T1000 (cell line): ENCODE results near the gene ALDH1A1.
"Not testable (repeated sequence)": the region's sequence is repeated elsewhere in the genome, so short reads cannot be mapped to it uniquely, and the experiment has no call there.

ENCODE experiments used
- DNase-seq: peaks from one replicate; lab custom pipeline; 2025; ENCODE audit warnings: mixed read lengths; lab: John Stamatoyannopoulos, UW

The ALDH1A1 gene

DNA sequence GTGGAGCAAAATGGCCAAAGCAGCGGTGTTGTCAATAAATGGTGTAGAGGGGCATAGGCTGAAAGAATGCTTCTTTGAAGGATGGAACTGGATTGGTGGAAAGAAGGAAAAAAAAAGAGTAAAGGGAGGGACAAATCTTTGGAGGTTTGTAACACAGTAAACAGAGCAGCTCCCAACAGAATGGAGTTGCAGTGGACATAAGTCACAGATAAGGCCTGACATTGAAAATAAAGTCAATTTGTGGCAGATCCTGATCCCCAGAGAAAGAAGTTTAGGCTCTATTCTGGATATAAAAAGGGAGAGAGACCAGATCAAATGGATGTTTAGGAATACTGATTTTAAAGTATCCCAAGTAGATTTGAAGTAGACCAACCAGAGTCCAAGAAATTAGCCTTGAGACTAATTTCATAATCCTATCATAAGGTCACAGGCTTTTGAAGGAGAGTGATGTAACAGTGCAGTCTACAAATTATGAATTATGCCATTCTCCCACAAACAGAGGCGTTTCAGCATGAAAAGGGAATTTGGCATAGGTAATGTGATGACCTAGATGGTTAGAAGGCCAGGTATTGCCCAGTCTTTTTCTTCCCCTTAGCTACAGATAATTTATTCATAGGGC lies 8.9 kb downstream of the ALDH1A1 start:
- DNase-seq: no peak

DNA sequence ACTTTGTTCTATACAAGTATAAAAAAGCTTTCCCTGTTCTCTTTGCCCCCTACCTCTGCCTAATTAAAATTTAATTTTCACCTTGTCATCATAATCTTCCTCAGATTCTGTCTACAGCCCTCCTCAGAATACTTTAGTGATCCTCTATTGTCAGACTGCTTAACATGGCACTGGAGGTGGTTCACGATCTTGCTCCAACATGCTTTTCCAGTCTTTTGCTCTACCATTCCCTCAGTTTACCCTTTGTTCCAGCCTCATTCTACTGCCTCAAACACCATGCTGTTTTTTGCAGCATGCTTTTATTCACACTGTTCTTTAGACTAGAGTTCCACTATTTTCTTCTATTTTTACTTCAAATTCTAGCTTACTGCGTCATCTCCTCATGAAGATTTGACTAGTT lies 10.4 kb downstream of the ALDH1A1 start:
- DNase-seq: no peak

DNA sequence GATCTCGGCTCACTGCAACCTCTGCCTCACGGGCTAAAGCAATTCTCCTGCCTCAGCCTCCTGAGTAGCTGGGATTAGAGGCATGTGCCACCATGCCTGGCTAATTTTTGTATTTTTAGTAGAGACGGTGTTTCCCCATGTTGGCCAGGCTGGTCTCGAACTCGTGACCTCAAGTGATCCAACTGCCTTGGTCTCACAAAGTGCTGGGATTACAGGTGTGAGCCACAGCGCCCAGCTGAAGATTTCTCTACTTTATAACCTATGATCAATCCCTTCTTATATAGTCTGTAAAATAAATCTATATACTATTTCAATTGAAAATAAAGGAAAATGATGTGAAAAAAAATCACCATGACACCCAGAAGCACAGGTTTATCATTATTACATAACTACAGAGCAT lies 13.3 kb downstream of the ALDH1A1 start:
- not testable (repeated sequence) for DNase-seq

DNA sequence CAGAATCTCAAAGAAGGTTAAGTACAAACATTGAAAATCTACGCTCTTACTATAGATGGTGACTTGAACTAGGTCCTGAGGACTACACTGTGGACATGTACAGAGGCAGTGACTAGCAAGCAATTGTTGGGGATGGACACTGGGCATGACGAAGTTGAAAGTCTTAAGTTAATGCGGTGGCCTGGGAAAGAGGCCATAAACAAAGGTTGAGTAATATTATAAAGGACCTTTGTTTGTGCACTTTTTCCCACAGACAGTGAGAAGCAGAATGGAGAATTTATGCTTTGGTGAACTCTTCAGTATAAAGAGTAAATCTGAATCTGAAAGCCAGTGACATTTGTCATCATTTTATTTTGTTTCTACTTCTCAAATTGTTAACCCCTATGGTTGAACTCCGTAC lies 15.3 kb downstream of the ALDH1A1 start:
- DNase-seq: no peak

DNA sequence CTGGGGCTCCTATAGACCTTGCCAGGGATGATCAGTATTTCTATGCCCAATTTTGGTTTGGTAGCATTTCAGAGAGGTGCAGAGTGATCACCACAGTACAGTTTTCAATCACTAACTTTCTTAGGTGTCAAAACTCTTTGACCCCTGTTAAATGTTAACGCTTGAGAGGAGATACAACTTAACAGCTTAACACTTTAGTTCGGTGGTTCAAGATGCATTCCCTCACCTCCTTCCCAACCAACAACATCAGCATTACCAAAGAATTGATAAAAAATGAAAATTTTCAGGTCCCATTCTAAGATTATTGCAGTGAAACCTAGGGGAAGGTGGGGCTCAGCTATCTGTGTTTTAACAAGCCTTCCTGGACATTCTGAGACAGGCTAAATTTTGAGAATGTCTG lies 16.2 kb downstream of the ALDH1A1 start:
- no peak for DNase-seq

DNA sequence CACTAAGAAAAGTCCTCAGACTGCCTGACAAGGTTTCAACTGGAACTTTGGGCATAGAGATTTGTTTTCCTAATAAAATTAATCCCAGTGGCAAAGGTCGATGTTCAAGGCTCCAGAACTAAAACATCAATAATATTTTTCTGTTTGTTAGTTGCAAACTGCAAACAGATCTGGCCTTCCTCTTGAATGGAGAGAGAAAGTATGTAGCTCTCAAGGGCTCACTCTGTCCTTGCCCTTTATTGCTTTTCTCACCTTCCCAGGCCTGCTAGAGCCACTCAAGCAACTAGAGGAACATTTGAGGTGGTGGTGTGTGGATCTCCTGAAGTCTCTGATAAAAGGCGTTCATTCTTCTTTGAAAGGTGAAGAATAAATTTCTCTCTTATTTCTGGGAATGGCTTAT lies 16.6 kb downstream of the ALDH1A1 start:
- DNase-seq: no peak

DNA sequence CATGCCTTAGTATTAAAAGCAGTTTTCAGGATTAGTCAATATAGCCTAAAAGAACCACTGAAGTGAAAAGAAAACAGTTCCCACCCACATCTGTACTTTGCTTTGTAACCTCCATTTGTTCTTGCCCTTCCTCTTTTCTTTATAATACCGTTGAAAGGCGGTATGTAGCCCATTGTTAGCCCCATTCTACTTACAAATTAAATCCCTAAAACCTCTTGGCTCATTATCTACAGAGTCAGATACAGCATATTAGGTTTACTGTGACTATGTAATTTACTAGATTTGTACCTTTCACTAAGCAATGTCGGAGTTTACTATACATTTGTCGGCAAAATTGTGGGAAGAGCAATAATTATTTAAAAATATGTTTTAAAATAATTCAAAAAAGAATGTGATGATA lies 17.3 kb downstream of the ALDH1A1 start:
- DNase-seq: no peak

DNA sequence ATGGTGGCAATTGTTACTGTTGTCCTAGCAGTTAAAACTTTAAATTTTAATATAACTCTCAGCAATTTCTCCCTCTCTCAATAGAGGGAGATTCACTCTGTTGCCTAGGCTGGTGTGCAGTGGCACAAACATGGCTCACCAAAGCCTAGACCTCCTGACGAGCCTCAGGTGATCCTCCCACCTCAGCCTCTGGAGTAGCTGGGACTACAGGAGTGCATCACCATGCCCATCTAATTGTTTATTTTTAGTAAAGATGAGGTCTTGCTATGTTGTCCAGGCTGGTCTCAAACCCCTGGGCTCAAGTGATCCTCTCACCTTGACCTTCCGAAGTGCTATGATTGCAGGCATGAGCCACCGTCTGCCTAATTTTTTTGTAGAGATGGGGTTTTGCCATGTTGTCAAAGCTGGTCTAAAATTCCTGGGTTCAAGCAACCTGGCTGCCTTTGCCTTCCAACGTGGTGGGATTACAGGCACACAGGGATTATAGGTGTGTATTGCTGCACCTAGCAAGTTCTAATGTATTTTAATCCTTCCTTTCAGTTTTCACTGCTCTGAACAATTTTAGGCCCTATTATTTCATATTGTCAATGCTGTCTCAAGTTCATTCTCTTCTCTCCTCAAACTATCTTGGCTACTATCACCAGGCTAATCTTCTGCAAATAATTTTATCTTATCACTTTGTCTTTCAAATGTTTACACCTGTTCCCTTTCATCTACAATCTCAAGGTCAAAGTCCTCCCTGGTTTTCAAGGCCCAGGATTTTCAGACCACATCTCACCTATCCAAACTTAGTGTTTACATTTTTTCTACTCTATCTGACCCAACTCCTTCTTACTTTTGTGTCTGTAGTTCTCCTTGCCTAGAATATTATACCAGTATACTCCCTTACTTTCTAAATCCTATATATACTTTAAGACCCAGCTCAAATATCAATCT lies 18.9 kb downstream of the ALDH1A1 start:
- no peak for DNase-seq

DNA sequence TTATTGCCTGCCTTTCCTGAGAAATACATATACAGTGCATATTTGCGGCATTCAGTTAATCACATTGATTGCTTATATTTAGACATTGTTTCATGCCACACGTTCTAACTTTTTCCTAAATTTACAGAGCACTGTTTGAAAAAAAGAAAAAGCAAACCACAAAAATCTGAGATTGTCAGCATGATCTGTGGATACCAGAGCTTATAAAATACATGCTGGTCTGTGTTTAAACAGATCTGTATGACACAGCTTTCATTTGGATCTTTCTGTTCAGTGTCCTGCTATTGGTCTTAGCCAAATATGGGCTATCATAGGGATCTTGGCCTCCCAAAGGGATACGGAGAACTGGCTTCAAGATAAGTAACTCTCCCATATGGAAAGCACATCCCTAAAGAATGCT lies 20.2 kb downstream of the ALDH1A1 start:
- no peak for DNase-seq

DNA sequence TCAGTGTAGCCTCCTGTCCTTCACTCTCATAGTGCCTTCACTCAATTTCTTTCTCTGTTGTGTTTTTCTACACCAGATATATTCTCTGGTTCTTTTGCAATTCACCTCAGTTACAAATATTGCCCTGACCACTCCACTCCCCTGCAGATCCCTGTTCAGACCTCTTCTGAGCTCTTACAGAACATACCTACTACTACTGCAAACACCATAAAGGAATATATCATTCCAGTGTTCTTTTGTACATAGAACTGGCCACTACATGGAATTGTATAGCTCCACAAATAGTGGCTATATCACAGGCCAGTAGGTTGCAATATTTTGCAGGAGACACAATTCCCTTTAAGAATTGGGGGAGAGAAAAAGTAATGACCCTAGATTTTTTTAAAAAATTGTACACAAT lies 21.0 kb downstream of the ALDH1A1 start:
- no peak for DNase-seq

DNA sequence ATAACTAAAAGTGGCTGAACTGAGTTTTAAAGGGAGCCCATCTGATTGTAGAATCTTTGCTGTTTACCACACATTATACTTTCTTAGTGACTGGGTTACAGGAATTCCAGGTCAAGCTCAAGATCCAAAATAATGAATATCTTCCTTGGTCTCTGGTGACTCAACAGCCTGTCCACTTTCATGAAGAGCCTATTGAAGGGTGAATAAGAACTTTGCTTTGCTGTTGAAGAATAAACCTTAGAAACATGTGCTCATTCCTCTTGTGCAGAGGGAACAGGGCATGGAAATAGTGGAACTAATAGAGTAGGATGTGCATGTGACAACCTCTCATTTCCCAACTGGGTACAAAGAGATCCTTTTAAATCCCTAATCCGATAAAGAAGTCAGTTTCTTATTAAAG lies 21.4 kb downstream of the ALDH1A1 start:
- no peak for DNase-seq

DNA sequence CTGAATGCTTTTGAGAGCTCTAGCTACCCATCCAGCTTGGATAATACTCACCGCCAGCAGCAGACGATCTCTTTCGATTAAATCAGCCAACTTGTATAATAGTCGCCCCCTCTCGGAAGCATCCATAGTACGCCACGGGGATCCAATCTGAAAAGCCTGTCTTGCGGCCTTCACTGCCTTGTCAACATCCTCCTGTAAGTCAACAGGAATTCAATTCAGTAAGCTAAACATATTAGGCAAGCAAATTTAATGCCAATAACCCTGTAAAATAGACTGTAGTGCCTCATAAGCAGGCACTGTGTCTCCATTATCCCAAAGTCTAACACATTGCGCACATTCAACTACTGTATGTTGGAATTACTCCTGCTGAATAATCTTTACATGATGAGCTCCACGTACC lies 22.0 kb downstream of the ALDH1A1 start:
- no peak for DNase-seq

DNA sequence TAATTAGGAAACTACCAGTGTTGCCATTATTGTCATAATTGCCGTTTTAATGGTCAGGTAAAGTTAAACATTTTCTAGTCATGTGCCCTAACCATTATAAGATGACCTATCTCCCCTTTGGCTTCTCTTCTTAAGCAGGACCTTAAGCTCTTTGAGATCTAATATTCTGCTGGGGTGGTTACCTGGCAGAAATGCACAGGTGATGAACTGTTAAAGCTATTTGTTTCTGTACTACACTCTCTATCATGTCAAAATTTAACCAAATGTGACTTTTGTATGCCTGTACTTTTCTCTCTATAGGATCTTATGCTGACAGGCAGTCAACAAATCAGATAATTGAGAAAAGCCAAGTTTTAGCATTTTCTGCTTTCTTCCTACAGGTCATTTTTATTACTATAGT lies 23.3 kb downstream of the ALDH1A1 start:
- no peak for DNase-seq

DNA sequence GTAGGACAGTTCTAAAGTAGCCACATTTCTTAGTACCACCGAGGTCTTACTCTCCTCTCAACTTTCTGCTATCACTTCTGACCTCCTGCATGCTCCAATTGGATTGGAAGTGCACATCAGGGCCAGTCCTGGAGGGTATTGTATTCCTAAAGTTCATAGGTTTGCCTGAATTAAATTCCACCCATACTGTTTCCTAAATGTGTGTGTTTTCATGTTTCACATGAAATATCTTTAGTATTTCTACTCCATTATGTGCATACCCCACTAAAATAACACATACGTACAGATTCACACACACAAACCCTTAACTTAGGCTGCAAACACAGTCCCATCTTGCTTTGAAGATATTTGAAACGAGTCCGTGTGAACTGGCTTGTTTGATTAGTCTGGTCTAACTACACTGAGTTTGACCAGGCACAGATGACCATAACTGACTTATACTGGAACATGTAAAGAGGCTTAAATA lies 24.8 kb downstream of the ALDH1A1 start:
- DNase-seq: no peak

DNA sequence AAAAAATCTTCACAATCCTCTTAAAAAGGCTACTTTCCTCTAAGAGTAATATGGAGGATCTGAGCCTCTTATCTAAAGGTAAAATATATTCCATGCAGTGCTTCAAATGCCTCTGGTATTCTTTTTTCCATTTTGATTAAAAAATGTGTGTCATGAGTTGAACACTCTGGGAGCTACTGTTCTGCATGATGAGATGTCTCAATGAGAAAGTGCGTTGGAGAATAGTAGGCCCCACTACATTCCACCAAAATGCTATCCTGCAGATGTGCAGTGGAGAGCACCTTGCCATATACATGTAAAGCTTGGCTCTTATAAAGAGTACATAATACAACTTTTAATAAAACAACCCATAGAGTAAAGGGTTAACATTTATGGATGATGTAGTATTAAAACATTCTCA lies 26.3 kb downstream of the ALDH1A1 start:
- no peak for DNase-seq

DNA sequence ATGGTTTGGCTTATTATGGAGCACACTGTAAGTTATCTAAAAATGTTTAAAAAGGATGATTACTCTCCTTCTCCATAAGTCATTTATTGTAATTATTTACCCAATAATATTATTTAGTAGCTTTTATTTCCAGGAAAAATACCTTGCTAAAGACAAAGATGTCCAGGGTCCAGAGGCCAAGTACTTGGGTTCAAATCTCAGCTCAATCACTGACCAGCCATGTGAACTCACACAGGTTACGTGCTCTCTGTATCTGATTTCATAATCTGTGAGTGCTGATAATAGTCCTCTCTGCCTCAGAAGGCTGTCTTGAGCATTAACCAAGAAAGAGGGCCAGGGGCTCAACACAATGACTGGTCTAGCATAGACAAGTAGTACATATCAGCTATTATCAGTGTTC lies 27.0 kb downstream of the ALDH1A1 start:
- DNase-seq: no peak

DNA sequence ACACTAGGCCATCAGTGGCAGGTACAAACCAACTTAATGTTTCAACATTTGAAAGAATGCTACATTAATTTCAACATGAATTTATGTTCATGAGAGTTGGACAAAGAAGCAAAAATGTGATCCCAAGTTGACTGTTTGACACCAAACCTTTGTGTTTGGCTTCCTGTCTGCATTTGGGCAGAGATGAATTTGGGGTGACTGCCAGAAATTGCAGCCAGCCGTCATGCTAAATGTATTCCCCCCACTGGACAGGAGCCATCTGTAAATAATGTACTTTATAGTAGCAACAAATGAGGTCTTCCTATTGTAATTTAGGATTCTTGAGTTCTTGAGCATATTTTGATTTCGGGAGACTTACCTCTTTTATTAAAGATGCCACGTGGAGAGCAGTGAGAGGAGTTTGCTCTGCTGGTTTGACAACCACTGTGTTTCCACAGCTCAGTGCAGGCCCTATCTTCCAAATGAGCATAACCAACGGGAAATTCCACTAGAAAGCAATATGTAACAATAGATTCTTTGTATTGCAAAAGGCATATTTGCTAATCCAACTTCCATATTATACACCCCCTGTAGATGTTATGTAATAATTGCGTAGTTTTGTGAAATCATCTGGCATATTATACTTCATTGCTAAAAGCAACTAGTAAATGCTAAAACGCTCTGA lies 27.6 kb downstream of the ALDH1A1 start:
- no peak for DNase-seq

DNA sequence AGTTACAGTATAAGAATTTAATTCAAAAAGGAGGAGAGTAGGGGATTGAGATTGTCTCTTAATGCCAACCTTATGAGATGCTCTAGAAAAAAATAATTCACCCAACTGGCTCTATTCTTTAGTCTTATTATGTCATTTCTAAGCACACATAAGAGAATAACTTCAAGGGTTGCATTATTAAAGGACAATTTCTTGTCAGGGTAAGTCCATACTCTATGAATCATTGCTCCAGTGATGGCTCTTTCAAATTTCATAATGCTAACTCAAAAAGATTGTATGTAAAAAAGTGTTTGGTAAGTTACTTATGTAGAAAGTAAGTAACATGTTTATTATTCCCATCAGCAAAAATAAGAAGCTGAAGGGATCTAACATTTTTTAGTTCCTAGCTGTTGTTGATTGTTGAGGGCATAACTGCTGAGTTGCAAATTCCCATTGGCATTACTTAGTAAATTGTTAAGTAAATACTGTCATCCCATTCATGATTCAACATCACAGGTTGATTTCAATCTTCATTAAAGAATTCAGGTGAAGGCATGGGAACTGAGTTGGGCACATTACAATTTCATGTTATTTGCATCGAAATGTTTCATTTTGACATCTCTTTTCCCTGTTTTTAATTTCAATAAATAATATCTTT lies 28.6 kb downstream of the ALDH1A1 start:
- DNase-seq: no peak

DNA sequence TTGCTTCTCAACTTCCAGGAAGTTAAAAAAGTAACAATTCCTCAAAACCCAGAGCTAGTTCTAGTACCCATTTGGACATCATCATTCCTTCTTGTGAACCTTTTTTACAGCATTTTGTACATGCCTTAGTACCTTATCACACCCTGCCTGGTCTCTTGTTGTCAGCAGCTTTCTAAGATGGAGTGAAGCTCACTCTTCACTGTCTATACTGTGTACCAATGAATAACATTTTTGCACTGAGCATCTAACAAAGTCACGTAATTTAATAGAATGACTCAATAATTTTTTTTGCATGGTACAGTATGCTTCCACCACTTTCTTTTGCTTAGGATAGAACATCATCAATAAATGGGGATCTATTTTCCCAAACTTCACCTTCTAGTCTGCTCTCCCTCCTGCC lies 29.8 kb downstream of the ALDH1A1 start:
- no peak for DNase-seq

DNA sequence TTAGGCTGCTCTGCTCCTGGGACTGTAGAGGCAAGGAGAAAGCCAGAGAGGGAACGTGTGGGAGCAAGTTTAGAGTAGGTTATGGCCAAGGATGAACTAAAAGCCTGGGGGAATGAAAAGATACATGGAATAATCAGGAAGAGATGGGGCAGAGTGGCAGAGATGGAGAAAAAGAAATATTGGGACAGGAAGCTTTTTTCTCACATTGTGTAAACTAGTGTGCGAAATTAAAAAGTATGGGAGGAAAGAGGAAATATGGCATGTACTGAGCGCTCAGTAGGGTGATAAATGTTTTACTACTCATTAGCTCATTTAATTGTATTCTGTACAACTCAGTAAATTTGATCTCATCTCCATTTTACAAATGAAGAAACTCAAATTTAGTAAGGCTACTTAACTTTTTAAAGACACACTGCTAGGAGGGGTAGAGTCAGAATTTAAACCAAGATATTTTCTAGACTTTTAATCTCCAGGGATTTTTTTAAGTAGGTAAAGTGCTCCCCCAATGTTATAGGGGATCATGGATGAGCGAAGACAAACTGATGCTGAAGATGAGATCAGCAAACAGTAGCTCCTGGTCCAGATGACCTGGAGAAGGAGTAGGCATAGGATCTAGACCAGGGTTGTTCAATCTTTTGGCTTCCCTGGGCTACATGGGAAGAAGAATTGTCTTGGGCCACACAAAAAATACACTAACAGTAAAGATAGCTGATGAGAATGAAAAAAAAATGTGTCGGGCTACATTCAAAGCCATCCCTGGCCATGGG lies 30.8 kb downstream of the ALDH1A1 start:
- DNase-seq: no peak

DNA sequence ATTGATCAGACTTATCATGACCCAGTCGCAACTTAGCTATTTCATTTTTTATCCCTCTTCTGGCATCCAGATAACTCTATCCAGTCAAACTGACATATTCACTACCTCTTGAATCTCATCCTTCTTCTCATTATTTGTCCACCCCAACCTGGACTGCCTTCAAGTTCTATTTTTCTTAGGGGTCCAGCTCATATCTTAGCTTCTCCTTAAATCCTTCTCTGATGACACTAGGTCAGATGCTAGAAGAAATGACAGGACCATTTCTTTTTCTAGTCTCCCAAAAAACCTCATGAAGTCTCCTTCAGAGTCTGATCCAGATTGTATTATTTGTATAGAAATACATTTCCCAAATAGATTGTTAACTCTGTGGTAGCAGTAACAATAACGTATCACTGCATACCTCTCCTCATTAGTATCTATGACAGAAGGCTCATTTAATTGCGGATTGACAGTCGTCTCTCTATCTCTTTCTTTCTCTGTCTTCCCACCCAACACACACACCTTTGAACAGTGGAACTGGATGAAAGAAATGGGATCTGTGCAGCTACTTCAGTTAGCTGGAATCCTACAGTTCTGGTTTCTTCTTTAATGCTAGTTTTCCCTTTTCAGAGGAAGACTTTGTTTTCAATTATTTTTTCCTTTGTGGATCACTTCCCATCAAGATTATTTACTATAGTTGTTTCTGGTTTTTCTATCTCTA lies 33.5 kb downstream of the ALDH1A1 start:
- no peak for DNase-seq
